Measurements from ENCODE around the gene FZD2.

DNA sequence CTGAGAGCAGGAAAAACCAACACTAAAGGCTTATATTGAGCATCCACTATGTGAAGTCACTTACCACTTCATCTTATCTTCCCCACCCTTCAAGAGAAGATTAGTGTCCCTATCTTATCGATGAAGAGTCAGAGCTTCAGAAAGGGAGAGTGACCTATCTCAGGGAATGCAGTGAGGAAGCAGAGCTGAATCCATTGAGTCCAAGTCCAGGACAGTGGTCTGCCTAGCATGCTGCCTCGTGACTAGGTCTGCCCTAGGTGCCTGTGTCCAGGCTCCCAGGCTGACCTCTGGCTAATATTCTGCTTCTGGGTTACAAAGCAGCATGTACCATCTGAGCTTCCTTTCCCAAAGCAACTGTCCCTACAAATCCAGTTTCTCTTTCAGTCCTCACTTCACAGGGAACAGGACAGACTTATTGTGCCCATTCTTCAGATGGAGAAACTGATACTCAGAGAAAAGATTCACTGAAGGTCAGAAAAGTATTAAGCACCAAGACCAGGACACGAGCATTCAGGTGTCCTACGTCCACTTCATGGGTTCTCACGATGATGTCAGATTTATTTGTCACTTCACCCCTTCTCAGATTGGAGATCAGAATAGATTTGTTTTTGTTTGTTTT is 13.3 kb upstream of the FZD2 start:
- TF ChIP-seq, protein P1, sequence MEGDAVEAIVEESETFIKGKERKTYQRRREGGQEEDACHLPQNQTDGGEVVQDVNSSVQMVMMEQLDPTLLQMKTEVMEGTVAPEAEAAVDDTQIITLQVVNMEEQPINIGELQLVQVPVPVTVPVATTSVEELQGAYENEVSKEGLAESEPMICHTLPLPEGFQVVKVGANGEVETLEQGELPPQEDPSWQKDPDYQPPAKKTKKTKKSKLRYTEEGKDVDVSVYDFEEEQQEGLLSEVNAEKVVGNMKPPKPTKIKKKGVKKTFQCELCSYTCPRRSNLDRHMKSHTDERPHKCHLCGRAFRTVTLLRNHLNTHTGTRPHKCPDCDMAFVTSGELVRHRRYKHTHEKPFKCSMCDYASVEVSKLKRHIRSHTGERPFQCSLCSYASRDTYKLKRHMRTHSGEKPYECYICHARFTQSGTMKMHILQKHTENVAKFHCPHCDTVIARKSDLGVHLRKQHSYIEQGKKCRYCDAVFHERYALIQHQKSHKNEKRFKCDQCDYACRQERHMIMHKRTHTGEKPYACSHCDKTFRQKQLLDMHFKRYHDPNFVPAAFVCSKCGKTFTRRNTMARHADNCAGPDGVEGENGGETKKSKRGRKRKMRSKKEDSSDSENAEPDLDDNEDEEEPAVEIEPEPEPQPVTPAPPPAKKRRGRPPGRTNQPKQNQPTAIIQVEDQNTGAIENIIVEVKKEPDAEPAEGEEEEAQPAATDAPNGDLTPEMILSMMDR (IDR thresholded peaks at IDR 0.05; ENCODE audit: borderline replicate concordance, extremely low read depth, low read length, poor library complexity, severe bottlenecking): no peak
- no peak for TF ChIP-seq EZH2 (IDR thresholded peaks at IDR 0.05; ENCODE audit: borderline replicate concordance, low read depth, low read length, severe bottlenecking)
